Neural crest cell (in vitro differentiated cells): ENCODE measurements around the gene SLC13A3. TPM values are rescaled to one million over a fixed set of nuclear protein-coding genes. Genes with fewer than 3 reads are reported as not detected.

Experiments used
- DNase-seq: peaks from one replicate; pipeline ENCODE4 v3.0.0; 2021; ENCODE audit warnings: low read depth, mixed read lengths, low spot score
- H3K27ac Mint-ChIP-seq: one replicate; pipeline ENCODE4 v1.8.0; 2021; ENCODE audit warnings: mild to moderate bottlenecking, mixed read lengths; ENCODE audit not compliant: unreplicated experiment
- H3K27me3 Mint-ChIP-seq: 2 replicates; pipeline ENCODE4 v1.8.0; 2021; ENCODE audit warnings: low read depth, mild to moderate bottlenecking, mixed read lengths
- H3K36me3 Mint-ChIP-seq: 2 replicates; pipeline ENCODE4 v1.8.0; 2021; ENCODE audit warnings: low read depth, mild to moderate bottlenecking, mixed read lengths
- H3K4me1 Mint-ChIP-seq: 2 replicates; pipeline ENCODE4 v1.8.0; 2021; ENCODE audit warnings: mixed read lengths
- H3K4me3 Mint-ChIP-seq: one replicate; pipeline ENCODE4 v1.8.0; 2021; ENCODE audit warnings: mild to moderate bottlenecking, mixed read lengths
- H3K9me3 Mint-ChIP-seq: 2 replicates; pipeline ENCODE4 v1.8.0; 2021; ENCODE audit warnings: mixed read lengths
- CTCF ChIP-seq: fragments of 200-600 bp; sonication (generic); conservative IDR thresholded peaks from 2 replicates; pipeline ENCODE4 v1.5.0; 2021; ENCODE audit warnings: antibody characterized with exemption, mild to moderate bottlenecking
- total RNA-seq: library from RNA; stranded (reverse); gene quantifications from 2 replicates; pipeline ENCODE4 v1.2.1, GENCODE V29; 2021

SLC13A3 gene
- total RNA-seq, 1 donor from 2014 or later = 6.7 TPM

GRCh38 chr20:46562373-46563169 lies 88.7 kb downstream of the SLC13A3 start:
- Mint-ChIP-seq H3K27me3 (no peaks in the 10 kb centered on the region), H3K27ac (no peak overlapping the region), H3K4me1 (no peaks in the 10 kb centered on the region), H3K4me3 (no peak overlapping the region), H3K36me3 (no peaks in the 10 kb centered on the region), H3K9me3 (no peaks in the 10 kb centered on the region)
- DNase-seq = peak; percentile 79
- peak; percentile 96 for TF ChIP-seq CTCF

- H3K4me3 Mint-ChIP-seq = no peak overlapping the region
- no peak for DNase-seq
- no peak for TF ChIP-seq CTCF
- H3K36me3 Mint-ChIP-seq = no peaks in the 10 kb centered on the region
- no peaks in the 10 kb centered on the region for H3K4me1 Mint-ChIP-seq
- no peaks in the 10 kb centered on the region for H3K9me3 Mint-ChIP-seq
- no peak overlapping the region for H3K27ac Mint-ChIP-seq
- no peaks in the 10 kb centered on the region for H3K27me3 Mint-ChIP-seq
Observed at GRCh38 chr20:46562009-46562372, 89.3 kb downstream of the SLC13A3 start.

GRCh38 chr20:46559685-46560440 lies 91.4 kb downstream of the SLC13A3 start:
- Mint-ChIP-seq H3K9me3 (no peaks in the 10 kb centered on the region), H3K4me3 (no peak overlapping the region), H3K36me3 (no peaks in the 10 kb centered on the region)

GRCh38 chr20:46559001-46559400 lies 92.3 kb downstream of the SLC13A3 start:
- no peak for TF ChIP-seq CTCF
- no peaks in the 10 kb centered on the region for H3K36me3 Mint-ChIP-seq
- H3K9me3 Mint-ChIP-seq = no peaks in the 10 kb centered on the region
- no peak overlapping the region for H3K27ac Mint-ChIP-seq
- no peaks in the 10 kb centered on the region for H3K27me3 Mint-ChIP-seq
- no peak for DNase-seq
- no peak overlapping the region for H3K4me3 Mint-ChIP-seq
- peaks cover 4% of the 10 kb centered on the region for H3K4me1 Mint-ChIP-seq

More at GRCh38 chr20:46559685-46560440, 91.4 kb downstream of the SLC13A3 start:
- no peaks in the 10 kb centered on the region for H3K27me3 Mint-ChIP-seq
- TF ChIP-seq CTCF = no peak
- DNase-seq = no peak
- peaks cover 2% of the 10 kb centered on the region for H3K4me1 Mint-ChIP-seq
- no peak overlapping the region for H3K27ac Mint-ChIP-seq

GRCh38 chr20:46558511-46558959 lies 92.7 kb downstream of the SLC13A3 start:
- Mint-ChIP-seq H3K4me3 (no peak overlapping the region), H3K27ac (no peak overlapping the region), H3K36me3 (no peaks in the 10 kb centered on the region), H3K9me3 (no peaks in the 10 kb centered on the region), H3K4me1 (peaks cover 4% of the 10 kb centered on the region), H3K27me3 (no peaks in the 10 kb centered on the region)
- no peak for TF ChIP-seq CTCF
- DNase-seq = no peak
